SH-SY5Y (cell line): ENCODE data around the gene KMT2E.

Experiments used
- GATA2 ChIP-seq: IDR thresholded peaks from 2 replicates; pipeline ENCODE4 v1.6.1; 2011; ENCODE audit warnings: mild to moderate bottlenecking, low read depth, low read length
- GATA3 ChIP-seq: IDR thresholded peaks from 2 replicates; pipeline ENCODE4 v1.6.1; 2011; ENCODE audit warnings: low read depth, mild to moderate bottlenecking, low read length, moderate library complexity

DNA sequence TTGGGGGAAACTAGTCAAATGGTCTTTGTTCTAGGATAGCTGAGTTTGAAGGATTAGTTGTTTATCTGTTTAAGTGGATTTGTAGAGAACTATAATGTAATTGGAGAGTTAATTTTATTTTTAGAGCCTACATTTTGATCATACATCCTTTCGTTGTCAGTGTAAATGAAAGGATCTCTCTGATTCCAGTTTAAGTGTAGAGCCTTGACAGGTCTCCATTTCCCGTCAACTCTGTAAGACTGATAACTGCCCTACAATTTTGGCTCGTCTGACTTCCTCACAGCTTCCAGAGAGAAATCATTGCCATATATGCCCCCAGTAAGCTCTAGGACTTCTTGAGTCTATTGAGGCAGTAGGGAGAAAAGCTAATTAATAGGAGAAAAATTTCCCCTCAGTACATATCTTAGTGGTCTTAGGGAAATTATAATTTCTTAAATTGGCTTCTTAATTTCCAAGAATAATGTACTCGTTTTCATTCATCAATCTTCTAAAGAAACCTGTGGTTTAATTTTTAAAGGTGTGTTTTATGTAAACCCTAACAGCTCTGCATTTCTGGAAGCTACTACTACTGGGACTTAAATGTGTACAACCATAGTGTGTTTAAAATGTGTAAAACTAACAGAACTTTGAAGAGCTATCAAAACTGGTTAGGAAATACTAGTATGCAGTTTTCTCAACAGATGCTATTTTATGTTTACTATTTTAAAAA lies 3.8 kb downstream of the KMT2E start:
- TF ChIP-seq GATA2 (no peak), GATA3 (no peak)
